NCI-H1048 (cell line): Measurements from ENCODE around the gene ZNF648.
A peak's percentile ranks its signal among the peaks of the same experiment; 100 is the strongest.
"Not testable (repeated sequence)": the region's sequence is repeated elsewhere in the genome, so short reads cannot be mapped to it uniquely, and the experiment has no call there.

ENCODE experiments used
- DNase-seq: peaks from one replicate; lab custom pipeline; 2025; lab: John Stamatoyannopoulos, UW

Gene ZNF648

DNA sequence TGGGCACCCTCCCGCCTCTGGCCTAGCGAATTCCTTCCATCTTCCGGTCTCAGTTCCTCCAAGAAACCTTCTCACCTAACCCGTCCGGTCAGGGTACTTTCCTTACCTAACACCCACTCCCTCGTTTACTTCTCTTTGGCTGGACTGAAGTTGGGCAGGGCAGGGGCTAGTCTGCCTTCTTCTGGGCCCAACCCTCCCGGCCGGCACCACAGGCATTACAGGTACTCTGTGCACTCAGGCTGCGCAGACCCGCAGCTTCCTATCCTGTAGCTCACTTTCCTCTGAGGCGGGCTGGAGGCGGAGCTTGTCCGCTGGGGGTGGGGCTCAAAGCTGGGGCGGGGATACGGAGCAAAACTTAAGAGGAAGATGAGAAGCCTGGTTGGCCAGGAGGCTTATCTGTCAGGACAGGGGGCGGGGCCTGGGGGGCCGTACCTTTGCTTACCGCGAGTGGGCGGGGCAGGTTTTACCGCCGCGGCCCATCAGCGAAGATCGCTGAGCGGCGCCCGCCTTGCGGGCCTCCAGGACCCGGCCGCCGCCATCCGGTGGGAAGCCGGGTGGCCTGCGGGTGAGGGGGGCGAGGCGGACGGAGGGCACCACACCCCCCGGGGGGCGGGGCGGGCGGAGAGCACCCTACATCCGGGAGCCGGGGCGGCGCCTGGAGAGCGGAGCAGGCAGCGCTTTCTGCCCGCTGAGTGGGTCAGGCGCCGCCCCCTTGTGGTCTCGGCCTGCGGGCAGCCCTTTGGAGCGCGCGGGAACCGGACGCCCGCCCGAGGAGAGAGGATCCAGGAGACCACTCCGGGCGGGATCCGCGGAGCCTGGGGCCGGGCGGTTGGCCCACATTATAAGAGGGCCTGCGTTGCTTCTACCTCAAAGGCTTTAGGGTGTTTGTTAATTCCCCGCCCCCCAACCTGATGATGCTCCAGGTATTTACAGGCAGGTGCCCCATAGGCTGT, 31.9 kb downstream of the ZNF648 start:
- peak; percentile 99 for DNase-seq

DNA sequence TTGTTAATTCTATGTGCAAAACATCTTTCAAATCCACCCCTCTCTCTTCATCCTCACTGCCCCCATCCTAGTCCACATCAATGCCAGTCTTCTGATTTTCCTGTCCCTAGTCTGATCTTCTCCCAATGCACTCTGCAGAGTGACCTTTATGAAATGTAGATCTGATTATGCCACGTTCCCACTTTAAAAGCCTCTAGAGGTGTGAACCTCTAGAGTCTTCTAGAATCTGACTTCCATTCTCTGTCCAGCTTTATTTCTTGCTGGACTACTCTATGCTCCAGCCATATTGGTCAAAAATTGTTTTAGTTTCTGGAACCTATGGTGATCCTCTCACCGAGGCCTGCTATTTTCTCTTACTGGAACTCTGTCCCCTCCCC, 32.5 kb downstream of the ZNF648 start:
- no peak for DNase-seq

DNA sequence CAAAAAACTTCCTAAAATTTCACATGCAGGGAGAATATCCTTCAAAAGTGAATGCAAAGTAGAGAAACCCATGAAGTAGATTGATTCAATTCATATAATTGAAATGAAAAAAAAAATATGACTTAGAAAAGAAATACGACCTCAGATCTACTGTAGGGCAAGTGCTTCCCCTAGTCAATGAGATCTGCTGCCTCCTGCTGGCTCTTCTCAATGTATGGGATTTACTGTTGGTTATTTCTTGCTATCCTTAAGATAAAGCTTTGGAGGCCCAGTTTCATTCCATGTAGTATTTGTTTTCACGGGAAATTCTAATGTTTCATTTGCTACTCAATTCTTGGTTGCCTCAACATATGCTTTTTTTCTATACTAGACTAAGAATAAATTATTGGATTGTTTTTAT, 46.2 kb downstream of the ZNF648 start:
- DNase-seq, result no peak

DNA sequence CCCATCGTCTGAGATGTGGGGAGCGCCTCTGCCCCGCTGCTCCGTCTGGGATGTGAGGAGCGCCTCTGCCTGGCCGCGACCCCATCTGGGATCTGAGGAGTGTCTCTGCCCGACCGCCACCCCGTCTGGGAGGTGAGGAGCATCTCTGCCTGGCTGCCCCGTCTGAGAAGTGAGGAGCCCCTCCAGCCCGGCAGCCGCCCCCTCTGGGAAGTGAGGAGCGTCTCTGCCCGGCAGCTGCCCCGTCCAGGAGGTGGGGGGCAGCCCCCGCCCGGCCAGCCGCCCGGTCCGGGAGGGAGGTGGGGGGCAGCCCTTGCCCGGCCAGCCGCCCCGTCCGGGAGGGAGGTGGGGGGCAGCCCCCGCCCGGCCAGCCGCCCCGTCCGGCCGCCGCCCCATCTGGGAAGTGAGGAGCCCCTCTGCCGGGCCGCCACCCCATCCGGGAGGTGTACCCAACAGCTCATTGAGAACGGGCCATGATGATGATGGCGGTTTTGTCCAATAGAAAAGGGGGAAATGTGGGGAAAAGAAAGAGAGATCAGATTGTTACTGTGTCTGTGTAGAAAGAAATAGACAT, 50.6 kb downstream of the ZNF648 start:
- DNase-seq, result not testable (repeated sequence)

DNA sequence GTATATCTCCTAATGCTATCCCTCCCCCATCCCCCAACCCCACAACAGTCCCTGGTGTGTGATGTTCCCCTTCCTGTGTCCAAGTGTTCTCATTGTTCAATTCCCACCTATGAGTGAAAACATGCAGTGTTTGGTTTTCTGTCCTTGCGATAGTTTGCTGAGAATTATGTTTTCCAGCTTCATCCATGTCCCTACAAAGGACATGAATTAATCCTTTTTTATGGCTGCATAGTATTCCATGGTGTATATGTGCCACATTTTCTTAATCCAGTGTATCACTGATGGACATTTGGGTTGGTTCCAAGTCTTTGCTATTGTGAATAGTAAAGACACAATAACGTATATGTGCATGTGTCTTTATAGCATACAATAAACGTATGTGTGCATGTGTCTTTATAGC, 56.1 kb downstream of the ZNF648 start:
- DNase-seq, result not testable (repeated sequence)

DNA sequence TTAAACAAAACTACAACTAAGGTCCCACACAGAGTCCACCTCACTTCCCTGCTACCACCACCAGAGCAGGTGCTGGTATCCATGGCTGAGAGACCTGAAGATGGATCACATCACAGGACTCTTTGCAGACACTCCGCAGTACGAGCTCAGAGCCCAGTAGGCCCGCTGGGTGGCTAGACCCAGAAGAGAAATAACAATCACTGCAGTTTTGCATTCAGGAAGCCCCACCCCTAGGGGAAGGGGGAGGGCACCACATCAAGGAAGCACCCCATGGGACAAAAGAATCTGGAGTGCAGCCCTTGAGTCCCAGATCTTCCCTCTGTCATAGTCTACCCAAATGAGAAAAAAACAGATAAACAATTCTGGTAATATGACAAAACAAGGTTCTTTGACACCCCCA, 56.9 kb downstream of the ZNF648 start:
- no peak for DNase-seq
